HCT116 (cell line): ENCODE measurements around the gene SLC4A2.

Experiments used
- POLR2A ChIP-seq: IDR thresholded peaks from 2 replicates; pipeline ENCODE4 v1.7.0; 2011; ENCODE audit warnings: borderline replicate concordance; ENCODE audit not compliant: insufficient read depth, insufficient read length; ENCODE audit errors: extremely low read depth
- ZNF274 ChIP-seq: fragments of 200-500 bp; sonication (Bioruptor generic); IDR thresholded peaks from 2 replicates; pipeline ENCODE4 v1.6.1; 2014; ENCODE audit warnings: mild to moderate bottlenecking, low read depth, low read length, inconsistent platforms
- TF ChIP-seq, protein P1 (sequence below), 3 experiments: fragments of 200-600 bp in 1 of 3; sonication (generic) in 1 of 3; IDR thresholded peaks in 2 of 3; conservative IDR thresholded peaks in 1 of 3; 2 replicates each; pipeline ENCODE4 v1.5.1; 2012 to 2017; ENCODE audit warnings: low read depth in 2 of 3, low read length in 2 of 3, antibody characterized with exemption in 1 of 3, borderline replicate concordance in 1 of 3, control low read depth in 1 of 3, mild to moderate bottlenecking in 1 of 3, mixed read lengths in 1 of 3, mixed run types in 1 of 3, moderate library complexity in 1 of 3; ENCODE audit not compliant: insufficient read depth in 1 of 3

DNA sequence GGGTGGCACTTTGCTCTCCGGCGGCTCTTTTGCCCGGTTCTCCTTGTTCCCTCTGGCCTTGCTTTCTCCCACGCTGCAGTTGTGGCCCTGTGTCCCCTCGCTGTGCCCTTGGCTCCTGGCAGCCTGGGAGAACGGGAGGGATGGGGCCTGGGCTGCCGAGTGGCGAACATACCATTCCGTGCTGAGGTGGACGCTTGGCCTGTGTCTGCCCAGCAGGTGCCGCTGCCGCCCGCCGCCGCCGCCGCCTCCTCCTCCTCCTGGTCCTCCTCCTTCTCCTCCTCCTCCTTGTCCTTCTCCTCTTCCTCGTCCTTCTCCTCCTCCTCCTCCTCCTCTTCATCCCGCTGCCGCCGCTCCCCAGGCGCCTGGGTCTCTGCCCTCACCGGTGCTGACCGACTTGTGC is 62.9 kb downstream of the SLC4A2 start:
- TF ChIP-seq, protein P1, sequence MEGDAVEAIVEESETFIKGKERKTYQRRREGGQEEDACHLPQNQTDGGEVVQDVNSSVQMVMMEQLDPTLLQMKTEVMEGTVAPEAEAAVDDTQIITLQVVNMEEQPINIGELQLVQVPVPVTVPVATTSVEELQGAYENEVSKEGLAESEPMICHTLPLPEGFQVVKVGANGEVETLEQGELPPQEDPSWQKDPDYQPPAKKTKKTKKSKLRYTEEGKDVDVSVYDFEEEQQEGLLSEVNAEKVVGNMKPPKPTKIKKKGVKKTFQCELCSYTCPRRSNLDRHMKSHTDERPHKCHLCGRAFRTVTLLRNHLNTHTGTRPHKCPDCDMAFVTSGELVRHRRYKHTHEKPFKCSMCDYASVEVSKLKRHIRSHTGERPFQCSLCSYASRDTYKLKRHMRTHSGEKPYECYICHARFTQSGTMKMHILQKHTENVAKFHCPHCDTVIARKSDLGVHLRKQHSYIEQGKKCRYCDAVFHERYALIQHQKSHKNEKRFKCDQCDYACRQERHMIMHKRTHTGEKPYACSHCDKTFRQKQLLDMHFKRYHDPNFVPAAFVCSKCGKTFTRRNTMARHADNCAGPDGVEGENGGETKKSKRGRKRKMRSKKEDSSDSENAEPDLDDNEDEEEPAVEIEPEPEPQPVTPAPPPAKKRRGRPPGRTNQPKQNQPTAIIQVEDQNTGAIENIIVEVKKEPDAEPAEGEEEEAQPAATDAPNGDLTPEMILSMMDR (IDR thresholded peaks at IDR 0.05 in 2 of 3, conservative IDR thresholded peaks at IDR 0.05 in 1 of 3; ENCODE audit: borderline replicate concordance in 1 of 3, insufficient read depth in 1 of 3, low read depth in 2 of 3, low read length in 2 of 3): no peak
- TF ChIP-seq ZNF274 (no peak), POLR2A (no peak)
